ENCODE data around the gene PPP2R1B. TPM values are rescaled to one million over a fixed set of nuclear protein-coding genes. Genes with fewer than 3 reads are reported as not detected.

The PPP2R1B gene
- total RNA-seq, 2 donors from 2014 or later = 15.4 to 41.4 TPM

GRCh38 chr11:111726301-111726713 lies 39.9 kb downstream of the PPP2R1B start:
- TF ChIP-seq CTCF (IDR thresholded peaks at IDR 0.05) (no peak), POLR2A (IDR thresholded peaks at IDR 0.05) (no peak), POLR2AphosphoS5 (IDR thresholded peaks at IDR 0.05) (no peak)
- Histone ChIP-seq H3K4me1 (replicated peaks) (peaks cover 7% of the 10 kb centered on the region), H3K27ac (no peak overlapping the region), H3K9me3 (no peaks in the 10 kb centered on the region), H3K36me3 (peaks cover 14 to 29% of the 10 kb centered on the region in 2 donors), H3K27me3 (replicated peaks; ENCODE audit: insufficient read depth) (no peaks in the 10 kb centered on the region), H3K4me3 (no peak overlapping the region)
- DNase-seq (ENCODE audit: low spot score) = no peak
- intact Hi-C loops (cut with DNase I) = loop anchor here (5.0 kb wide), 1 partner anchor 124 kb away; the partner anchor contains the start of gene SIK2
- 93% methylated on average over 8 of the region's 9 CpGs for WGBS

GRCh38 chr11:111725621-111726020 lies 40.6 kb downstream of the PPP2R1B start:
- 83% methylated on average over 10 of the region's 10 CpGs for WGBS
- peaks cover 20 to 29% of the 10 kb centered on the region in 2 donors for H3K36me3 ChIP-seq
- no peak for DNase-seq (ENCODE audit: low spot score)
- H3K9me3 ChIP-seq = no peaks in the 10 kb centered on the region
- no peak overlapping the region for H3K27ac ChIP-seq
- intact Hi-C loops (cut with DNase I) = loop anchor here (5.0 kb wide), 1 partner anchor 123 kb away; the partner anchor contains the start of gene SIK2
- no peaks in the 10 kb centered on the region for H3K27me3 ChIP-seq (replicated peaks; ENCODE audit: insufficient read depth)
- H3K4me3 ChIP-seq = no peak overlapping the region
- H3K4me1 ChIP-seq (replicated peaks) = peaks cover 2% of the 10 kb centered on the region
- TF ChIP-seq POLR2AphosphoS5 (IDR thresholded peaks at IDR 0.05) (no peak), CTCF (IDR thresholded peaks at IDR 0.05) (no peak), POLR2A (IDR thresholded peaks at IDR 0.05) (no peak)

- WGBS = 90% methylated on average over 11 of the region's 11 CpGs
- H3K9me3 ChIP-seq = no peaks in the 10 kb centered on the region
Measured at GRCh38 chr11:111724615-111725129, 41.5 kb downstream of the PPP2R1B start.

GRCh38 chr11:111723595-111723994 lies 42.6 kb downstream of the PPP2R1B start:
- 77% methylated on average over 15 of the region's 15 CpGs for WGBS
- no peaks in the 10 kb centered on the region for H3K27me3 ChIP-seq (replicated peaks; ENCODE audit: insufficient read depth)
- no peak for DNase-seq (ENCODE audit: low spot score)
- H3K36me3 ChIP-seq = peaks cover 20 to 29% of the 10 kb centered on the region in 2 donors
- H3K4me1 ChIP-seq (replicated peaks) = peaks cover 4% of the 10 kb centered on the region
- intact Hi-C loops (cut with DNase I) = no loop called here
- no peak overlapping the region for H3K27ac ChIP-seq
- TF ChIP-seq POLR2AphosphoS5 (IDR thresholded peaks at IDR 0.05) = no peak
- no peak for TF ChIP-seq CTCF (IDR thresholded peaks at IDR 0.05)
- no peak for TF ChIP-seq POLR2A (IDR thresholded peaks at IDR 0.05)
- H3K9me3 ChIP-seq = no peaks in the 10 kb centered on the region
- no peak overlapping the region for H3K4me3 ChIP-seq

More at GRCh38 chr11:111724615-111725129, 41.5 kb downstream of the PPP2R1B start:
- Histone ChIP-seq H3K27ac (no peak overlapping the region), H3K4me3 (no peak overlapping the region), H3K4me1 (replicated peaks) (no peaks in the 10 kb centered on the region), H3K27me3 (replicated peaks; ENCODE audit: insufficient read depth) (no peaks in the 10 kb centered on the region), H3K36me3 (peaks cover 20 to 29% of the 10 kb centered on the region in 2 donors)
- TF ChIP-seq POLR2AphosphoS5 (IDR thresholded peaks at IDR 0.05) (no peak), CTCF (IDR thresholded peaks at IDR 0.05) (no peak), POLR2A (IDR thresholded peaks at IDR 0.05) (no peak)
- DNase-seq (ENCODE audit: low spot score) = no peak
- intact Hi-C loops (cut with DNase I) = loop anchor here (5.0 kb wide), 1 partner anchor 122 kb away; the partner anchor contains the start of gene SIK2

- Histone ChIP-seq H3K27me3 (replicated peaks; ENCODE audit: insufficient read depth) (no peaks in the 10 kb centered on the region), H3K36me3 (peaks cover 20 to 29% of the 10 kb centered on the region in 2 donors), H3K4me1 (replicated peaks) (peaks cover 4% of the 10 kb centered on the region), H3K4me3 (no peak overlapping the region), H3K27ac (no peak overlapping the region), H3K9me3 (no peaks in the 10 kb centered on the region)
- intact Hi-C loops (cut with DNase I) = no loop called here
- TF ChIP-seq POLR2AphosphoS5 (IDR thresholded peaks at IDR 0.05) = no peak
- TF ChIP-seq CTCF (IDR thresholded peaks at IDR 0.05) = no peak
- TF ChIP-seq POLR2A (IDR thresholded peaks at IDR 0.05) = no peak
- DNase-seq (ENCODE audit: low spot score) = no peak
- WGBS = 93% methylated on average over 8 of the region's 8 CpGs
Measured at GRCh38 chr11:111722501-111722900, 43.7 kb downstream of the PPP2R1B start.

Data from prostate gland (tissue), 2 donors.